Smooth muscle cell (in vitro differentiated cells): Measurements from ENCODE around the gene FOXO4. TPM values are rescaled to one million over a fixed set of nuclear protein-coding genes. Genes with fewer than 3 reads are reported as not detected.

ENCODE experiments used
- DNase-seq: peaks from one replicate; lab custom pipeline; 2025; ENCODE audit not compliant: unreplicated experiment; lab: John Stamatoyannopoulos, UW
- H2AFZ ChIP-seq: fragments of 200-600 bp; sonication (generic); 2 replicates; pipeline ENCODE4 v1.6.0; 2016; ENCODE audit warnings: antibody characterized with exemption, low read depth, mild to moderate bottlenecking
- H3F3A ChIP-seq: fragments of 200-600 bp; sonication (generic); 2 replicates; pipeline ENCODE4 v1.6.0; 2017; ENCODE audit warnings: antibody characterized with exemption, low read depth
- H3K27ac ChIP-seq: fragments of 200-600 bp; sonication (generic); 2 replicates; pipeline ENCODE4 v1.5.1; 2016; ENCODE audit warnings: low read depth, mild to moderate bottlenecking
- H3K27me3 ChIP-seq: fragments of 200-600 bp; sonication (generic); 2 replicates; pipeline ENCODE4 v1.6.1; 2016; ENCODE audit warnings: low read depth, mild to moderate bottlenecking
- H3K36me3 ChIP-seq: fragments of 200-600 bp; sonication (generic); 2 replicates; pipeline ENCODE4 v1.5.1; 2016; ENCODE audit warnings: low read depth
- H3K4me1 ChIP-seq: fragments of 200-600 bp; sonication (generic); 2 replicates; pipeline ENCODE4 v1.5.1; 2016; ENCODE audit warnings: low read depth
- H3K4me2 ChIP-seq: fragments of 200-600 bp; sonication (generic); 2 replicates; pipeline ENCODE4 v1.6.0; 2016; ENCODE audit warnings: mild to moderate bottlenecking
- H3K4me3 ChIP-seq: fragments of 200-600 bp; sonication (generic); 2 replicates; pipeline ENCODE4 v1.5.1; 2016; ENCODE audit warnings: mild to moderate bottlenecking
- H3K79me2 ChIP-seq: fragments of 200-600 bp; sonication (generic); 2 replicates; pipeline ENCODE4 v1.6.0; 2016; ENCODE audit warnings: low read depth, mild to moderate bottlenecking
- H3K9ac ChIP-seq: fragments of 200-600 bp; sonication (generic); 2 replicates; pipeline ENCODE4 v1.6.0; 2016; ENCODE audit warnings: low read depth
- H3K9me3 ChIP-seq: fragments of 200-600 bp; sonication (generic); replicated peaks from 2 replicates; pipeline ENCODE4 v1.5.1; 2016; ENCODE audit warnings: low read depth
- H4K20me1 ChIP-seq: fragments of 200-600 bp; sonication (generic); 2 replicates; pipeline ENCODE4 v1.6.0; 2016; ENCODE audit warnings: low read depth
- WGBS: methylation state at CpG from one replicate; pipeline ENCODE4 v1.1.7; 2016; ENCODE audit warnings: low lambda C conversion rate; 5-methylcytosine and 5-hydroxymethylcytosine counted together
- polyA plus RNA-seq: library from polyadenylated mRNA; unstranded; fragments of >200 nt; fragmentation: Nextera tagmentation; extraction: Ambion mirVana; gene quantifications from 2 replicates; pipeline ENCODE4 v1.2.1, GENCODE V29; 2016
- total RNA-seq: library from RNA; depleted of rRNA; stranded (reverse); fragments of >200 nt; gene quantifications from 2 replicates; pipeline ENCODE4 v1.2.3, GENCODE V29; 2014
- TF ChIP-seq, protein P1 (sequence below): fragments of 200-600 bp; sonication (generic); IDR thresholded peaks from 2 replicates; pipeline ENCODE4 v1.5.1; 2017; ENCODE audit warnings: borderline replicate concordance, mild to moderate bottlenecking, antibody characterized with exemption; ENCODE audit not compliant: insufficient read depth, poor library complexity, severe bottlenecking

The FOXO4 gene
- total and polyA plus RNA-seq, 2 experiments from 2014 or later = 2.1 to 4.1 TPM

- Histone ChIP-seq H3K36me3 (no peaks in the 10 kb centered on the region), H3K79me2 (no peaks in the 10 kb centered on the region), H3K9me3 (no peaks in the 10 kb centered on the region), H3K4me2 (no peak overlapping the region), H3K4me3 (no peak overlapping the region), H3K27ac (no peak overlapping the region), H4K20me1 (no peaks in the 10 kb centered on the region), H3K9ac (no peak overlapping the region), H2AFZ (no peak overlapping the region), H3K4me1 (no peaks in the 10 kb centered on the region), H3K27me3 (no peaks in the 10 kb centered on the region), H3F3A (no peaks in the 10 kb centered on the region)
- 54% methylated on average over 4 of the region's 4 CpGs for WGBS
- DNase-seq = no peak
- TF ChIP-seq, protein P1, sequence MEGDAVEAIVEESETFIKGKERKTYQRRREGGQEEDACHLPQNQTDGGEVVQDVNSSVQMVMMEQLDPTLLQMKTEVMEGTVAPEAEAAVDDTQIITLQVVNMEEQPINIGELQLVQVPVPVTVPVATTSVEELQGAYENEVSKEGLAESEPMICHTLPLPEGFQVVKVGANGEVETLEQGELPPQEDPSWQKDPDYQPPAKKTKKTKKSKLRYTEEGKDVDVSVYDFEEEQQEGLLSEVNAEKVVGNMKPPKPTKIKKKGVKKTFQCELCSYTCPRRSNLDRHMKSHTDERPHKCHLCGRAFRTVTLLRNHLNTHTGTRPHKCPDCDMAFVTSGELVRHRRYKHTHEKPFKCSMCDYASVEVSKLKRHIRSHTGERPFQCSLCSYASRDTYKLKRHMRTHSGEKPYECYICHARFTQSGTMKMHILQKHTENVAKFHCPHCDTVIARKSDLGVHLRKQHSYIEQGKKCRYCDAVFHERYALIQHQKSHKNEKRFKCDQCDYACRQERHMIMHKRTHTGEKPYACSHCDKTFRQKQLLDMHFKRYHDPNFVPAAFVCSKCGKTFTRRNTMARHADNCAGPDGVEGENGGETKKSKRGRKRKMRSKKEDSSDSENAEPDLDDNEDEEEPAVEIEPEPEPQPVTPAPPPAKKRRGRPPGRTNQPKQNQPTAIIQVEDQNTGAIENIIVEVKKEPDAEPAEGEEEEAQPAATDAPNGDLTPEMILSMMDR = no peak
Measured at GRCh38 chrX:71099736-71100135, 4.1 kb downstream of the FOXO4 start.

GRCh38 chrX:71100581-71101505 is 5.2 kb downstream of the FOXO4 start:
- no peak overlapping the region for H2AFZ ChIP-seq
- H3K9ac ChIP-seq = no peak overlapping the region
- no peaks in the 10 kb centered on the region for H3F3A ChIP-seq
- WGBS = 78% methylated on average over 31 of the region's 31 CpGs
- H3K36me3 ChIP-seq = no peaks in the 10 kb centered on the region
- no peaks in the 10 kb centered on the region for H3K27me3 ChIP-seq
- no peak for DNase-seq
- no peak overlapping the region for H3K4me2 ChIP-seq
- H3K9me3 ChIP-seq = no peaks in the 10 kb centered on the region
- no peak overlapping the region for H3K4me3 ChIP-seq
- H3K27ac ChIP-seq = no peak overlapping the region
- no peaks in the 10 kb centered on the region for H4K20me1 ChIP-seq
- no peaks in the 10 kb centered on the region for H3K79me2 ChIP-seq
- TF ChIP-seq, protein P1 = no peak
- no peaks in the 10 kb centered on the region for H3K4me1 ChIP-seq

- Histone ChIP-seq H3K36me3 (no peaks in the 10 kb centered on the region), H3K27ac (peak overlapping the region; percentile 28), H3K27me3 (no peaks in the 10 kb centered on the region), H3K4me2 (no peak overlapping the region), H3F3A (no peaks in the 10 kb centered on the region), H3K79me2 (no peaks in the 10 kb centered on the region), H3K4me1 (no peaks in the 10 kb centered on the region), H3K9me3 (no peaks in the 10 kb centered on the region), H4K20me1 (no peaks in the 10 kb centered on the region), H2AFZ (no peak overlapping the region), H3K4me3 (no peak overlapping the region), H3K9ac (no peak overlapping the region)
- DNase-seq = no peak
- 25% methylated on average over 3 of the region's 3 CpGs for WGBS
- TF ChIP-seq, protein P1 = no peak
Measured at GRCh38 chrX:71102292-71102691, 6.6 kb downstream of the FOXO4 start.
